MG63 (cell line): ENCODE results near the gene IGF1R. TPM values are rescaled to one million over a fixed set of nuclear protein-coding genes. Genes with fewer than 3 reads are reported as not detected.

Experiments
- DNase-seq: peaks from one replicate; pipeline ENCODE4 v3.0.0-alpha.2; 2020
- H3K27me3 ChIP-seq: fragments of 250-450 bp; sonication (Bioruptor Pico); 2 replicates; pipeline ENCODE4 v1.5.1; 2020; ENCODE audit warnings: mild to moderate bottlenecking, moderate library complexity
- H3K36me3 ChIP-seq: fragments of 250-450 bp; sonication (Bioruptor Pico); 2 replicates; pipeline ENCODE4 v1.5.1; 2020; ENCODE audit warnings: mild to moderate bottlenecking, moderate library complexity
- H3K4me3 ChIP-seq: fragments of 250-450 bp; sonication (Bioruptor Pico); 2 replicates; pipeline ENCODE4 v1.5.1; 2020; ENCODE audit warnings: mild to moderate bottlenecking, moderate library complexity
- H3K9me3 ChIP-seq: fragments of 250-450 bp; sonication (Bioruptor Pico); 2 replicates; pipeline ENCODE4 v1.5.1; 2020; ENCODE audit warnings: mild to moderate bottlenecking, moderate library complexity
- total RNA-seq: library from RNA; depleted of rRNA; stranded (reverse); fragments of >200 nt; shearing (Covaris generic); gene quantifications from 2 replicates; pipeline ENCODE4 v1.2.3, GENCODE V29; 2014; ENCODE audit warnings: low replicate concordance

The IGF1R gene
- total RNA-seq, 1 experiment from 2014 or later, result 2.5 TPM

DNA sequence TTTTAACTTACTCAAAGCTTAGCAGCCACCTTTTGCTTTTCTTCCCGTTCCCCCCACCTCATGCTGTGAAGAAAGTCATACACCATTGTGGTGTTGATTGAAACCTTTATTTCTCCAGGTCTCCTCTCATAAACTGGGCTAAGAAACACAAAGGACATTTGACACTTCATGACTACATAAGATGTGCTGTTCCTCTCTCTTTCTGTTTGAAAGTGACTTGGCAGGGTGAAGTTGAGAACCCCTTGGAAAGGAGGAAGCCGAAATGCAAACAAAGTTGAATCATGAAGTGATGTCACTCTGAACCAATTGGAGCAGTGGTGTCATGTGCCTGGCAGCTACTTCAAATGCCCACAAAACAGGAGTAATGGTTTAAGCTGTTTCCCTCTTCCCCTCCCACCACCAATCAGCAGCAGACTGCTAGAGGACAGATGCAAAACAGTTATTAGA, 174.7 kb downstream of the IGF1R start:
- H3K4me3 ChIP-seq, result no peak overlapping the region
- H3K36me3 ChIP-seq, result peaks cover 13% of the 10 kb centered on the region; the same call in 1 of the 2 replicates
- peak; percentile 75 for DNase-seq
- peaks cover 14% of the 10 kb centered on the region for H3K9me3 ChIP-seq
- no peaks in the 10 kb centered on the region for H3K27me3 ChIP-seq

DNA sequence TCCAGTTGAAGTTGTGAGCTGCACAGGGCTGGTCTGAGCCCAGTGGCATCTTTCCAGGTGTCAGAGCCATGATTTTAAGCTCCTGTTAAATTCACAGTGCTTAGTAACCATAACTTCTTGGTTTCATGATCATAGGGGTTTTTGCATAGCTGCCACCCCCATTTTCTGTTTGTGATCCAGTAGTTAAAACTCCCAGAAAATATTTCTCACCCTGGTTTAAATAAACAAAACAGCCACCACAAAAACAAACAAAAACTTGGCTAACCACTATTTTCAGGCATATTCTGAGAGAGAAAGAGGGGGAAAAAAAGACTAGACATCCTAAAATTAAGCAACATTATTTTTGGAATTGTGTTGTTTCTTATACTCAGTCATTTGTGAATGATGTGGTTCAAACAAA, 175.3 kb downstream of the IGF1R start:
- peaks cover 18% of the 10 kb centered on the region for H3K9me3 ChIP-seq
- no peak overlapping the region for H3K4me3 ChIP-seq
- peaks cover 13% of the 10 kb centered on the region; the same call in 1 of the 2 replicates for H3K36me3 ChIP-seq
- no peaks in the 10 kb centered on the region for H3K27me3 ChIP-seq
- peak; percentile 9 for DNase-seq

DNA sequence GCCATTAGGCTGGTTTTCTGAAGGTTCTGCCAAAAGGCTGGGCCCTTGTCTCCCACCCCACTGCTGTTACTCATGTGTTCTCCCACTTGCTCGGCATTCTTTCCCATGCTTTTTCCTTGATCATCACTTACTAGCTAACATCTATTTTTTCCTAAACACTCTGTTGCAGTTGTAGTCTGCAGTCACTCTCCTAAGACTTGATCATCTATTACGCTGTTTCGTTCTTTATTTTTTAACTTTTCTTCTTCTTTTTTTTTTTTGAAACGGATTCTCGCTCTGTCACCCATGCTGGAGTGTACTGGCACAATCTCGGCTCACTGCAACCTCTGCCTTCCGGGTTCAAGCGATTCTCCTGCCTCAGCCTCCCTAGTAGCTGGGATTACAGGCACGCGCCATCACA, 176.3 kb downstream of the IGF1R start:
- Histone ChIP-seq H3K4me3 (no peak overlapping the region), H3K27me3 (no peaks in the 10 kb centered on the region), H3K36me3 (peaks cover 13% of the 10 kb centered on the region; the same call in 1 of the 2 replicates), H3K9me3 (peaks cover 25% of the 10 kb centered on the region)
- no peak for DNase-seq

DNA sequence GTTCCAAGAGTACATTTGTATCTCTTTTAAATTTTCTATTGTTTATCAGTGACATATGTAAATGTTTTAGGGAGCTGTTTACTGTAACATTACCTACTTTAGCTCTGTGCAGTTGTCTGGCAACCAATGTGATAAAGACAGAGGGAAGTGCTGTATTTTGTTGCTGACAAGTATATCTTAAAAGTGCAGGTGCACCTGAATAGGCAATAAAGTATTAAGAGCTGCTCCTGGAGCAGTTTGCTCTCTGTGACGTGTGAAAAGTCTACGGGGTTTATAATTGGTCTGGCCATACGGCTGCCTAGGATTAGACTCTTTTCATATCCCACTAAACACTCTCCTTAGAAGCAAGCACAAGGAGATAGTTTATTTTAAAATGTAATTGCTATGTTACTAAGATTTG, 178.3 kb downstream of the IGF1R start:
- H3K9me3 ChIP-seq, result peaks cover 42% of the 10 kb centered on the region
- DNase-seq, result no peak
- no peak overlapping the region for H3K4me3 ChIP-seq
- no peaks in the 10 kb centered on the region for H3K27me3 ChIP-seq
- H3K36me3 ChIP-seq, result peaks cover 18% of the 10 kb centered on the region

DNA sequence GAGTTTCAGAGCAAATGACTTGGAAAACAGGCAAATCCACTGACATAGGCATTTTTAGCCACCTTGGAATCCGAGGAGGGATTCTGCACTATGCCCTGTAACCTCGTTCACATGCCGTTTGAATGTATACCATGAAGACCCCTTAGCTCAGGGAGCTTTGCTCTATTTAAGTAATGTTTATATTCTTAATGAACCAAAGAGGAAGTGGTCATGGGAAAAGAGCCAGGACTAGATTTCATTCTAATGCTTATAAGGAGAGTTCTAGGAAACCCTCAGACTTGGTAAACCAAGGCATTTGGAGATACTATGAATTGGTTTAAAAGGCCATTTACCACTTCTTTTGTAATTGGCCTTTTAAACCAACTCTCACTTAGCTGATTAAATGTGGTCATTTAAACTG, 178.9 kb downstream of the IGF1R start:
- no peak for DNase-seq
- Histone ChIP-seq H3K4me3 (no peak overlapping the region), H3K9me3 (peaks cover 44% of the 10 kb centered on the region), H3K27me3 (no peaks in the 10 kb centered on the region), H3K36me3 (peaks cover 18% of the 10 kb centered on the region)

DNA sequence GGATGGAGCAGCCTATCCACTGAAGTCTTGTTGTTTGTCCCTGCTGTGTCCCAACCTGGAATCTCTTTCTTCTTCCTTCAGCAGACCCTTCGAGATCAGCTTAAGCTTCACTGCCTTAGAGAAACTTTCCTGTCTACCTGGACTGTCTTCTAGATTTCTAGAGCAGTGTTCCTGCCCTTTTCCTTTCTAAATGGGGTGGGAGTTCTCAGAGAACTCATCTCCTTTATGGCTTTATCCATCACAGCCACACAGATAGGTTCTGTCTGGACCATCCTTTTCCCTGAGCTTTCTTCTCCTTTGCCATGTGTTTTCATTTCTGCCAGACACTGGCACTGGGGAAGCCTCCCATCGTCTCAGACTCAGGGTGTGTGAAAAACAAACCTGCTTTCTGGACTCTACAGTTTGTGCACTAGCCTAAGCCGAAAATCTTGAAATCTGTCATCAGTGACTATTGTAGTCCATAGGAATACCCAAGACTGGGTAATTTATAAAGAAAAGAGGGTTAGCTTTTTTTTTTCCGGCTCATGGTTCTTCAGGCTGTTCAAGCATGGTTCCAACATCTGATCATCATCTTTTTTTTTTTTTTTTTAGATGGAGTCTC, 181.8 kb downstream of the IGF1R start:
- Histone ChIP-seq H3K9me3 (peaks cover 34% of the 10 kb centered on the region), H3K36me3 (peaks cover 11% of the 10 kb centered on the region), H3K4me3 (no peak overlapping the region), H3K27me3 (no peaks in the 10 kb centered on the region)
- DNase-seq, result no peak

DNA sequence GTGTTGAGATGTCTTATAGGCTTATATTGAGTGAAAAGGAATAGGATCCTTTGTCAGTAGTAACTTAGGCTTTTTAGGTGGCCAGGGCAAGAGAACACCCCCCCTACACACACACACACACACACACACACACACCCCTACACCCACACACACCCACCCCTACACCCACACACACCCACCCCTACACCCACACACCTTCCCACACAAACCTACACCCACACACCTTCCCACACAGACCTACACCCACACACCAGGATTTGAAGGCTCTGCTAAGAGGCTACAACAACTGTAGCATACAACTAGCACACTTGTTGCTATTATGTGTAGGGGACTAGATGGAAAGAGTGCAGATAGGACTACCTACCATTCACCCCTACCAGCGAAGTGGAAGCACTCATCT, 186.6 kb downstream of the IGF1R start:
- H3K36me3 ChIP-seq, result peaks cover 5% of the 10 kb centered on the region
- H3K27me3 ChIP-seq, result no peaks in the 10 kb centered on the region
- DNase-seq, result no peak
- no peak overlapping the region for H3K4me3 ChIP-seq
- H3K9me3 ChIP-seq, result peaks cover 18% of the 10 kb centered on the region

DNA sequence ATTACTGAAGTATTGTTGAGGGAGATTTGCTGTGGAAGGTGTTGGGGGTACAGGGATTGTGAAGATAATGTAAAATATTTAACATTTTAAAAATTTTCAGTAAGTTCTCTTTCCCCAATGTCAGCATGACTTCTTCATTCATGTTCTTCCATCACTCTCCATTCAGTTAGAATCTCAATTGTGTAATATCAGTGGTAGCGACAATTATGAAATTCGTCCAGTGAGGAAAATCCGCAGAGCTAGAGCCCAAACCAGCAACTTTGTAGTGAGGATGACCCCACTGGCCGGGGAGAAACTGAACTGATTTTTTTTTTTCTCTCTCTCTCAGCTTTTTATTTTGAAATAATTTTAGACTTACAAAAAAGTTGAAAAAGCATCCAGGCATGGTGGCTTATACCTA, 187.5 kb downstream of the IGF1R start:
- Histone ChIP-seq H3K9me3 (peaks cover 12% of the 10 kb centered on the region), H3K27me3 (no peaks in the 10 kb centered on the region), H3K36me3 (peaks cover 3% of the 10 kb centered on the region), H3K4me3 (no peak overlapping the region)
- no peak for DNase-seq

DNA sequence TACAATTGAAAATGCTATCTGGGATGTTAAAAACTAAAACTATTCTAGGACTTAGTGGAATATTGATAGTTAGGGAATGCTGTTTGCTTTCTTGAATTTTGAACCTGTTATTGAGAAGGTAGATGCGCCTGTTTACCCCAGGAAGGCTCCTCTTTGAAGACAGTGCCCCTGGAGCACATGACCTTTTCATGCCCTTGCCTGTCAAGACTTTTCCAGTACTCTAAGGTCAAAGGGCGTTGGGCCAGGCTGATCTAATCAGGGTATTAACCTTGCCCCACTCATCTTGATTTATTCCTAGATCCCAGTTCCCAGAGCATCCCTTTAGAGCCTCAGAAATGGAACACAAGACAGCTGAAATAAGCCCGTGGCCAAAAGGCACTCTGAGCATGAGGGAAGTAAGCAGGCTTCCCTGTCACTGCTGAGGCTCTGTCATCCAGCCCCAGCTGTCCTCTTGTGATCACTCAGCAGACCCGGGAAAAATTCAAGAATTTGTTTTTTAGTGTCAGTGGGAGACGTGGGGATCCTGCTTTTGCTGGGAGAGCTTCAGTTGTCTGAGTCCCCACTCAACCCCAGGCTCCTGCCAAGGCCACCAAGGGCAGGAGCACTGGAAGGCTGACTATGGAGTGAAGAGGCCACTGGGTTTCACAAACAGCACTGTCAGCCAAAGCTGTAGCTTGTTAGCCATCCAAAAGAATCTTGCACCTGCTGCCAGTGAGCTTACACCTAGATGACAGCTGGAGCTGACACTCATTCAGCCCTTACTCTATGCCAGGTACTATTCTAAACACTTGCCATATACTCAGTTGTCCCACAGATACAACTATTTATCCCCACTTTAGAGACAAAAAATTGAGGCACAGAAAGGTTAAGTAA, 190.3 kb downstream of the IGF1R start:
- no peak for DNase-seq
- no peaks in the 10 kb centered on the region; the same call in none of the 2 replicates for H3K36me3 ChIP-seq

DNA sequence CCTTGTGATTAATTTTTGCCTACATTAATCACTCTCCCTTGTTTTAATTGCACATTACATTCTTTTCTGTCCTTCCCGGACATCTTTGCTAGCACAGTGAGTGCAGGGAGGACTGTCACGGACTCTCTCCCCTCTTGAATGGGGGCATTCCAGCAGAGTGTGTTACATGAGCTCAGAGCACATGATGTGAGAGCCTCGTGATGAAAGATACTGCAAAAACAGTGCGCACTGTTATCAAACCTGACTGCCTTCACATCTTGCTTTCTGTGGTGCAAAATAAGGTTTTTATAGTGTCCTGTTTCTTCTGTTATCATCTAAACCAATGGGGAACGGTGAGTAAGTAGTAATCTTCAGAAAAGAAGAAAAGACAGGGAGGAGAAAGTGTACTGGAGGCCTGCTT, 191.7 kb downstream of the IGF1R start:
- Histone ChIP-seq H3K4me3 (no peak overlapping the region), H3K36me3 (no peaks in the 10 kb centered on the region; the same call in 1 of the 2 replicates), H3K9me3 (peaks cover 2% of the 10 kb centered on the region; the same call in 1 of the 2 replicates), H3K27me3 (no peaks in the 10 kb centered on the region)
- no peak for DNase-seq

More for the DNA sequence above, 190.3 kb downstream of the IGF1R start:
- H3K9me3 ChIP-seq, result peaks cover 2% of the 10 kb centered on the region; the same call in 1 of the 2 replicates
- H3K4me3 ChIP-seq, result no peak overlapping the region
- H3K27me3 ChIP-seq, result no peaks in the 10 kb centered on the region

DNA sequence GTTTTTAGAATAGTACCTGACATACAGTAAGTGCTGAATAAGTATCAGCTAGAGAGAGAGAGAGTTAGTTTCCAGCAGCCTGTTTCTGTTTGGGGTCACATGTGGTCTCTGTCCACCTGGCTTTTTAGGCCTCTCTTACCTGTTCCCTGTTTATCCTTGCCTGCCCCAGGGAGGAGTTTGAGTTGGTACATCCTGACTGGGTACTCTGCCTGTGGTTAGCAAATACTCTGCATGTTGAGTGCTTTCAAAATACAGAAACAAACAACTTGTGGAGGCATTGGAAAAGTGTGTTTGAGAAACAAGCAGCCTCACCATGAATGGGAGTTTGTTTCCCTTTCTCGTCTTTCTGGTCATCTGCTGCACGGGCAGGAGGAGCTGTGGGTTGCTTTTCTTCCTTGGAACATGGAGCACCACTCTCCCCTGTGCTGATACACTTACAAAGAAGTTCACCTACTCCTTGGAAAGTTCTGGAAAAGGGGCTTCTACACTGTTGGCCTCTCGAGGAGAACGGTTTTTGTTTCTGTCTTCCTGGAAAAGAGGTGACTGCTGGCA, 193.2 kb downstream of the IGF1R start:
- H3K4me3 ChIP-seq, result no peak overlapping the region
- no peaks in the 10 kb centered on the region; the same call in 1 of the 2 replicates for H3K36me3 ChIP-seq
- no peaks in the 10 kb centered on the region for H3K27me3 ChIP-seq
- peaks cover 2% of the 10 kb centered on the region; the same call in 1 of the 2 replicates for H3K9me3 ChIP-seq
- DNase-seq, result no peak

DNA sequence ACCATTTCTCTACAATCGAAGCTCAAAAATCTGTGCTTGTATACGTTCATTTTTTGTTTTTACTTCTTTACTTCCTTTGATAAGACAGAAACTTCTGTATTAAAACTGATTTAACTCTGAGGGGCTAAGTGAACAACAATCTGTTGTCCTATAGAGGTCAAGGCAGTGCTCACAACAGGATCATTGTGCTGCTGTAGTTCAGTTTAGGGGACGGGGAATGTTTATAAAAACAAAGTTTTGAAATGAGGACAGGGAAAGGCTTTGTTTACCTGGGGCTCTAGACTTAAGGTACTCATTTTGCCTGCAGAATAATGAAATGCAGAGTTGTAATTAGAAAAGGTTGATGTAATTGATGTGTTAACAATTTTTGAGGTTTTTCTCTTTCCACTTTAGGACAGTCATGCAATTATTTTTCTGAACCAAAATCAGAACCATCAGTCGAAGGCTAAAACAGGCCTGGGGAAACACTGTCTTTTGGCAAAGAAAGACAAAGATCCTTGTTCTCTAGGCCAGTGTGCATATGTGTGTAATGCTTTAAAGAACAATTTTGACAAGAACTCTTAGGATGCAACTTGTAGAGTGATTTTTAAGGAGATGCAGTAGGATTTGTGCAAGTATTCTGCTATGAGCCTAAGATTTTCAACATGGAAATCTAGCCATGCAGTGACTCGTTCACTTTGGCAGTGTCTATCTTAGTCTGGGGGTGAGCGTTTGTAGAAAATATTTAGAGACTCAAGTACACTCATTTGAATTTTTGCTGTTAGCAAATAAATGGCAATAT, 194.0 kb downstream of the IGF1R start:
- DNase-seq, result no peak
- Histone ChIP-seq H3K9me3 (no peaks in the 10 kb centered on the region), H3K27me3 (no peaks in the 10 kb centered on the region), H3K36me3 (no peaks in the 10 kb centered on the region; the same call in 1 of the 2 replicates), H3K4me3 (no peak overlapping the region)

DNA sequence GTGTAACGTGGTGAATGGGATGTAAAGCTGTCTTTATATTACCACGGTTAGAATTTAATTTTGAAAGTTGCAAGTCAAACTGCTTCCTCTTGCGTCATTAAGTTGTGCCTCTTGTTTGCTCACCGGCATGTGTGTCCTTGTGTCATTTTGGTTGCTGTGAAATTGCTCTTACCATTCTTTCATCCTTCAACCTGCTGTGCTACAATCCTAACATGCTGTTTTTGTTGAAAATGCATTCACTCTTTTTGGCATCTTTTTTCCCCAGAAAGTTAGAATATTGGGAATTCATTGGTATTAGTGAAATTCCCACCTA, 194.6 kb downstream of the IGF1R start:
- no peak for DNase-seq
- Histone ChIP-seq H3K27me3 (no peaks in the 10 kb centered on the region), H3K4me3 (no peak overlapping the region), H3K9me3 (no peaks in the 10 kb centered on the region), H3K36me3 (no peaks in the 10 kb centered on the region; the same call in 1 of the 2 replicates)

DNA sequence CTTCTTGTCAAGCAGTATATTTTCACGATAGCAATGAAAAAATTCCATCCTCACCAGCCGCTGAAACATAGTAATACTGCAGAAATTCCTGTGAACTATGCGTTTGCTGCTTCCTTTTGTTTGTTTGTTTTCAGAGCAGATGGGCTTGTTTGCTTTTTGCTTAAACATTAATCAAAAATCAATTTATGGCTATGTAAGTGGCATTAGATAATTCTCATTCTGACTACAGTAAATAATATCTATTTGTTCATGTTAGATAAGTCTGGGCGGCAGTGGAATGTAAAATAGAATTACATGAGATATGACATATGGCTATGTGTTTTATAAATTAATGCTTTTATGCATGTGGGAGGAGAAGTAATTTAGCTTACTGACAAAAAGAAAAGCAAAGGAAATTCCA, 195.5 kb downstream of the IGF1R start:
- Histone ChIP-seq H3K4me3 (no peak overlapping the region), H3K27me3 (no peaks in the 10 kb centered on the region), H3K9me3 (no peaks in the 10 kb centered on the region), H3K36me3 (no peaks in the 10 kb centered on the region; the same call in 1 of the 2 replicates)
- DNase-seq, result no peak

DNA sequence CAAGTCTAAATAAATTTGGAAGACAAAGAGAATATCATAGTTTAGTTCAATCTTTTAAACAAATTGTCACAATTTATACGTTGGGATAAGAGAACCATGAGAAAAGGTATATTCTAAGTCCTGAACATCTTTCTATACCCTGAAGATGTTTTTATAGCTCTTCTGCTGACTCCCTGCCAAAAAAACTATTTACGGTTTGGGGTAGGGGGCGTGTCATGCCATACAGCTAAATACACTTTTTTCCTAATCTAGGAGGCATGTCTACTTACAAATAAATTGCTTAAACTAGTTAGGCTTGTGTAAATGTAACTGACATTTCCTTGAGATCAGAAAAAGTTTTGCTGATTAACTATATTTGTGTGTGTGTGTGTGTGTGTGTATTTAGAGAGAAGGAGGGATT, 195.9 kb downstream of the IGF1R start:
- no peak overlapping the region for H3K4me3 ChIP-seq
- no peaks in the 10 kb centered on the region; the same call in 1 of the 2 replicates for H3K27me3 ChIP-seq
- H3K36me3 ChIP-seq, result no peaks in the 10 kb centered on the region; the same call in 1 of the 2 replicates
- H3K9me3 ChIP-seq, result no peaks in the 10 kb centered on the region
- DNase-seq, result no peak

DNA sequence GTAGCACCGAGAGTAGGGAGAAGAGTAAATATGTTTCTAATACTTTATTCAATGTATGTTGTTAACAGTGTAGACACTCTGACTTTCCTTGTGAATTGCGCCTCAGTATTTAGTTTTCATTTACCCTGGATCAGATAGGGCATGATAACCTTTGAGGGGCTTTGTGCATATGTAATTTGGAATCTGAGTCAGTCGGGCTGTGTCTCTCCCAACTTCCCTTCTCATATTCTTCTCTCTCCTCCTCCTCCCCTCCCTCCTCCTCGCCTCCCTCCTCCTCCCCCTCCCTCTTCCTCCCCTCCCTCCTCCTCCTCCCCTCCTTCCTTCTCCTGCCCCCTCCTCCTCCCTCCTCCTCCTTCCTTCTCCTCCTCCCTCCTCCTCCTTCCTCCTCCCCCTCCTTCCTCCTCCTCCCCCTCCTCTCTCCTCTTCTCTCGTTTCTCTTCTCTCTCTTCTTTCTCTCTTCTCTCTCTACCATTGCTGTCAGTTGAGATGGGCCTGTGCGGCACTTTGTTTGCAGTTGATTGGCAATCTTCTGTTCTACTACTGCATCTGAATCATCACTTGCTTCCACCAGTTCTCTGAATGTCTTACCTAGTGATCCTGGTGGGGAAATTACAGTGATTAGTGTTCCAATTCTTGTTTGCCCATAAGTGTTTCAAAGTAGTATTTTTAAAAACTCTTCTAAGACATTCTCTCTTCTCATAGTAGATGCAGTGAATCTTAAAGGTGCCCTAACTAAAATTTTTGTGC, 197.0 kb downstream of the IGF1R start:
- no peaks in the 10 kb centered on the region; the same call in 1 of the 2 replicates for H3K27me3 ChIP-seq
- H3K4me3 ChIP-seq, result no peak overlapping the region
- H3K9me3 ChIP-seq, result no peaks in the 10 kb centered on the region
- no peaks in the 10 kb centered on the region; the same call in 1 of the 2 replicates for H3K36me3 ChIP-seq
- DNase-seq, result no peak
